ENCODE data around the gene ADCY7.

ADCY7 gene

GRCh38 chr16:50300942-50301625 lies 34.7 kb downstream of the ADCY7 start:
- DNase-seq, result no peak

- no peak for DNase-seq
These were observed 35.5 kb downstream of the ADCY7 start for GRCh38 chr16:50301626-50302471.

DNA sequence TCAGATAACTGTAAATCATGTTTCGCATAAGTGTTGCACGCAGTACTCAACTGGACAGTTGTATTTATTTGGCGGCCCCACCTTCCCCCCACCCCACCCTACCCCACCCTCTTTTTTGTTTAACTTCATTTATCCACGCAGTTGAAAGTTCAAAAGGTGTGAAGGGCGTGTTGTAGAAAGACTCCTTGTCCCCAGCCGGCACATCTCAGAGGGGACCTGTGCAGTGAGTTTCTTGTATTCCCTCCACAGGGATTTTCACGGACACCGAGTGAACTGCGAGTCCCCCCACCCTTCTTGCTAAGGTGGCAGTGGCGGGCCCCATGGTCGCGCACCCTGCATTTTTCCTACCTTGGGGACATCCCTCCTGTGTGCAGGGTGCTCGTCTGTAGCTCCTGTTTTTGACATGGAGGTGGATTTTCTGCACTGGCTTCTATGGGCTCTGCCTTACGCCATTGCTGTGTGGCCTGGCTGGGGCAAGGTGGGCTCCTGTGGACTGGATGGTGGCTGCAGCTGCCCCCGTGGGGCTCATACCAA lies 36.2 kb downstream of the ADCY7 start:
- DNase-seq, result no peak

DNA sequence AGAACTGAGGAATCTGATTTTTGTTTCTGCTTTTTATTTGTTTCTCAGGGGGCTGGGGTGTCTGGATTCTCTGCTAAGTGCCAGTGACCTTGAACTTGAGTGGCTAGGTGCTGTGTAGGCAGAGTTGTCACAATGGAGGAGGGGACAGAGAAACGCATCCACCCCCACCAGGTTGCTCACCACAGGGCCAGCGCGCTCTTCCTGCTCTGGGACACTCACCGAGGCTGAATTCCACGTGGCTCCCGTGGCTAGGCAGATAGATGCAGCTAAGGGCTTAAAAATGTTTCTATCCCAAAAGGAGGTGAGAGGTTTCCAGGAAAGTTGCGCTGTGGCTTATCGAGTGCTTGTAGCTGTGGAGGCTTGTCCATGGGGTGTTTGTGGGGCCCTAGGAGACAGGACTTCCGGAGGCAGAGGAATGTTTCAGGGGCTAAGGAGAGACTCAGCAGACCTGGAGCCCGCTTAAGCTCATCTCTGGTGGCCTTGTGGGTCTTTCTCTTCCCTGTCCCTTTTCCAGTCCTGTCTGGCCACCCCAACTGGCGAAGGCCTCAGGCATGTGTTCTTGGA lies 36.8 kb downstream of the ADCY7 start:
- no peak for DNase-seq

DNA sequence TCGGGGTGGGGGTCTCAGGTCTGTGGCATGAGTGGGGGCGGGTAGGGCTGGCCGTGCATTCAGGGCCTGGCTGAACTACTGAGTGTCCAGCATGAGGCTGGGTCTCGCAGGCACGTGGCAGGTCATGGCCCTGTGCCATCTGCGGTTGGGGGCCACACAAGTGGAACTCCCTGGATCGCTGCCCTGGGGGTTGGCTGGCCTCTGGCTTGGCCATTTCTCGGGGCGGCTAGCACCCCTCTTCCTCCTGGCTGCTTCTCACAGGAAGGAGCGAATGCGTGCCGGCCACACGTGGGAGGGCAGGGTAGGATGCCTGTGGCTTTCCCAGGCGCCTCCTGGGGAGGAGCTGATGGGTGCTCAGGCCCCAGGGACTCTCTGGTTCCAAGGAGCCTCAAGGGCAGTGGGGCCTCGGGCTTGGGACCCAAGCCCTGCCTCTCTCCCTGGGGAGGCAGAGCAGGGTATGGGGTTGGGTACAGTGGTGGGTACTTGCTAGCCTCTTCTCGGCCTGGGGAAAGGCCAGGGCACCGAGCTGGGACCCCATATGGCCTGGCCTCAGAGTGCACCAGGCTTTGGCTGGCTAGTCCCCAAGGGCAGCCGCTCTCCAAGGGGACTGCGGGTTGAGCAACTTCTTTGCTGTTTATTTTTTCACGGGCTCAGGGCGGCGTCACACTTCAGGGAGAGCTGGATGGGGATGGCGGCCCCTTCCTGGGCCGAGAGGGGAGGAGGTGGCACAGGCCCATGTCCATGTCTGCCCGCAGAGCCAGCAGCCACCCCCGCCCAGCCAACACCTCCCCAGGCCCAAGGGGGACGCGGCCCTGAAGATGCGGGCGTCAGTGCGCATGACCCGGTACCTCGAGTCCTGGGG lies 37.5 kb downstream of the ADCY7 start:
- DNase-seq, result no peak

DNA sequence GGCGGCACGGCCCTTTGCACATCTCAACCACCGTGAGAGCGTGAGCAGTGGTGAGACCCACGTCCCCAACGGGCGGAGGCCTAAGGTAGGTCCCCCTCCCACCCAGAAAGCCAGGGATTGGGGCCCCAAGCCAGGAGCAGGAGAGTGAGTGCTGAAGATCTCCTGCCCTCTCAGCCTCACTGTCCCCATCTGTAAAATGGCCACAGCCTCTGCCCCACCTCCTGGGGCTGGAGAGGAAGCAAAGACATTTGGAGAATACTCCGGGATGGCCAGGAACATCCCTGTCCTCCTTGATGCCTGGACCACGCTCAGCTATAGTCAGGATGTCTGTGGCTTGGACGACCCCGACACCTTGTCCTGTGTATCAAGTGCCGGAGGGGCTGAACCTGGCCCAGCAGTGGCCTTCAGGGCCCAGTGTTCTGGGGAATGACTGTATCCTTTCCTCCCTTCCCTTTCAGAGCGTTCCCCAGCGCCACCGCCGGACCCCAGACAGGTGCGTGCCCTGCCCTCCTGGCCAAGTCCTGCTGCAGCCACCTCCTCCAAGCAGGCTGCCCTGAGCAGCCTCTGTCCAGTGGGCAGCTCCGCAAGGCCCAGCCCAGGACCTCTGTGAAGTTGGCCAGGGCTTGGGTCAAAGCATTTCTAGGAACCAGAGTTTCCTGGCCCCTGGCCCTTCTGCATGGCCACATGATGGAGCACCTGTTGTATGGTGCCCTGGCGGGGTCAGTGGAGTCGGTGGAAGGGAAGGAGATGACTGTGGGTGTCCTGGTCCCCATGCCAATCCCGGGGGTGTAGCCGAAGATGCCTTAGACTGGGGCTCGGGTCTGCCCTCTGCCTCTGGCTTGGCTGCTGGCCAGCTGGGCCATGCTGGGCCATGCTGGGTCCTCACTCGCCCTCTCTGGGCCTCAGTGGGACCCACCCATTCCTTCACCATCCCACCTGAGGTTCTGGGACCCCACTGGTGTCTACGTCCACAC lies 38.4 kb downstream of the ADCY7 start:
- DNase-seq, result no peak

GRCh38 chr16:50305441-50306061 lies 39.2 kb downstream of the ADCY7 start:
- no peak for DNase-seq

GRCh38 chr16:50306287-50306686 lies 39.9 kb downstream of the ADCY7 start:
- no peak for DNase-seq

- no peak for DNase-seq
These were observed 42.0 kb downstream of the ADCY7 start for GRCh38 chr16:50308237-50308965.

DNA sequence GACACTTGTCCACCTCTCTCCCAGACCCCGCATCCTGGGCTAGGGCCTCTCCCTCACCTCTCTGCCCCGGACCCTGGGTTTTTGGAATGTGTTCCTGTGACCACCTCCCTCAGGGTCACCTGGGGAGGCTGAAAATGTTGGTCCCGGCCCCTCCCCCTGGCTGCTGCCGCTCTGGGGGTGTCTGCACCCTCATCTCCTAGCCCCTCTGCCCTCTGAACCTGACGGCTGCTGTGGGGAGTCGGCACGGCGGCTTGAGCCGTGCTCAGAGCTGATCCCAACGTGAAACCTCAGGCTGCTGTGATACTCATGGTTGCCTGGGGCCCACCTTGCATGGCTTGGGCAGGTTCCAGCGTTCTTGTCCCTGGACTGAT lies 42.8 kb downstream of the ADCY7 start:
- no peak for DNase-seq

DNA sequence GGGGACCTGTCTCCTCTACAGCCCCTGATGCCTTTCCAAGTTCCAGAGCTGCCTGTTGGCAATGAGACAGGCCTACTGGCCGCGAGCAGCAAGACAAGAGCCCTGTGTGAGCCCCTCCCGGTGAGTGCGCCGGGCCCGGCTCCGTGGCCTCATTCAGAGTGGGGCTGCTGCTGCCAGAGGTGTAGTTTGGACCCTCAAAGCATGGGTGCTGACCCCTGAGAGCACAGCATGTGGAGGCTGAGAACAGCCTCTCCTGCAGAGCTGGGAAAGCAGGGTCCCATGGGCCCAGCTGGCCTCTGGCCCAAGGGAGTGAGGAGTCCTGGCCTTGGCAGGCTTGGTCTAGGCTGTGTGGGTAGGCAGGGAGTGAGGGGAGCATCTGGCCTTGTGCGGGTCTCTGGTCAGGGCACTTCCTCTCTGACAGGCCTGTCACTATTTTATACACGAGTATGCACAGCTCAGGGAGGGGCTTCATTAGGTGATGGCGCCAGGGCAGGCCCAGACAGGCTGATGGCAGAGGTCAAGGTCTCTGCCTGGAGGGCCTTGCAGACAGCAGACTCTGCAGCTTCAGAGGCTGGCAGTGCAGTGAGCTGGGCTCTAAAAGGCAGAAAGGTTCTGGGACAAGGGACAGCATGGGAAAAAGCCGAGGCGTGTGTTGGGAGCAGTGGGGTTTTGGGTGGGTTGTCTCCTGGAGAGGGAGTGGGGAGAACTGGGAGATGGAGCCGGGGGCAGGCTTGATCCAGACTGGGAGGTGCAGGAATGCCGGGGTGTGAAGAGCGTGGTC lies 43.4 kb downstream of the ADCY7 start:
- no peak for DNase-seq

- DNase-seq, result no peak
These were observed 44.2 kb downstream of the ADCY7 start for GRCh38 chr16:50310308-50311133.

DNA sequence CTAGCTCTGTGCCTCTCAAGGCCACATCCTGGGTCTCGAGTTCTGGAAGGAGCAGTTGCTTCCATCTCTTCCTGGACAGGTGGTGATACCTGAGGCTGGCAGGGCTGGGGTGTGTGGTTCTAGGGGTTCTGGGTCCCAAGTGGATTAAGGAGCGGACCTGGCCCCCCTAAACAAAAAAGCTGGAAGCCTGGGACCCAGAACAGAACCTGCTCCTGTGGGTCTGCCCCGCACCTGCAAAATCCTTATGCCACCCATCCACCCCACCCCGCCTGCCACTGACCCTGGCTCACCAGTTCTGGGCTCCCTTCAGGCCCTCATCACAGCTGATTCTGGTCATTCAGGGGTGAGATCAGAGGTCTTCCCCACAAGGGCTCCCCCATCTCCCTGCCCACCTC lies 44.8 kb downstream of the ADCY7 start:
- no peak for DNase-seq

DNA sequence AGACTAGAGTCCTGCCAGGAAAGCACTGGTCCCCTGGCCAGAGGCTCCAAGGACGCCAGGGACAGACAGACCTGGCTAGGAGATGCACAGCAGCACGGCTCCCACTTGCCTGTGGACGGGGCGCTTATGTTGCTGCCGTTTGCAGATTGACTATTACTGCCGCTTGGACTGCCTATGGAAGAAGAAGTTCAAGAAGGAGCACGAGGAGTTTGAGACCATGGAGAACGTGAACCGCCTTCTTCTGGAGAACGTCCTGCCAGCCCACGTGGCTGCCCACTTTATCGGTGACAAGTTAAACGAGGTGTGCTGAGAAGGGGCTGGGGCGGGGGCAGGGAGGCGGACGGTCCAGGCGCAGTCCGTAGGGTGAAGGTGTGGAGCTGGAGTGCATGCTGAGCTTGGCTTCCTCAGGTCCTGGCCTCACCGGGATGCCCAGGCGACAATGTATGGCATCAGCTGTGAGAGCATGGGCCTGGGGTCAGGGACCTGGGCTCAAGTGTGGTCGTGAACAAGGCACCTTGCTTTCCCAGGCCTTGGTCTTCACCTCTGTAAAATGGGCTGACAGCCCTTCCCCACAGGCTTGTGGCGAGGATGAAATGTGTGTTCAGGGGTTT lies 45.6 kb downstream of the ADCY7 start:
- DNase-seq, result no peak

GRCh38 chr16:50313596-50314478 lies 47.5 kb downstream of the ADCY7 start:
- DNase-seq, result no peak

DNA sequence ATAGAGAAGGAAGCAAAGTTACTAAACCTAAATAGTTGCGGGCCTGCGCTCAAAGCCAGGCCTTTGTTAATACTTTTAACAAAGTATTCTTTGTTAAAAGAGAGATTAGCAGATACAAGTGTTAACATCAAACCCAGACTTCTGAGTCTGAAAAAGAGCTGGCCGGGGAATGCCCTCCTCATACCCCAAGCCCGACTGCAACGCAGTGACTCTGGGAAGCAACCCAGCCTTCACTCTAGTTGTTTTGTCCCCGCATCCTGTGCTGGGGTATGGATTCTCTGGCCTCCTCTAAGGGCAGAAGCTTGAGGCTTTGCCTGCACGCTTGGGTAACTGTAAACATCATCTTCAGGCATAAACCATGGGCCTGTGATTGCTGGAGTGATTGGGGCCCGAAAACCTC lies 48.3 kb downstream of the ADCY7 start:
- no peak for DNase-seq

DNA sequence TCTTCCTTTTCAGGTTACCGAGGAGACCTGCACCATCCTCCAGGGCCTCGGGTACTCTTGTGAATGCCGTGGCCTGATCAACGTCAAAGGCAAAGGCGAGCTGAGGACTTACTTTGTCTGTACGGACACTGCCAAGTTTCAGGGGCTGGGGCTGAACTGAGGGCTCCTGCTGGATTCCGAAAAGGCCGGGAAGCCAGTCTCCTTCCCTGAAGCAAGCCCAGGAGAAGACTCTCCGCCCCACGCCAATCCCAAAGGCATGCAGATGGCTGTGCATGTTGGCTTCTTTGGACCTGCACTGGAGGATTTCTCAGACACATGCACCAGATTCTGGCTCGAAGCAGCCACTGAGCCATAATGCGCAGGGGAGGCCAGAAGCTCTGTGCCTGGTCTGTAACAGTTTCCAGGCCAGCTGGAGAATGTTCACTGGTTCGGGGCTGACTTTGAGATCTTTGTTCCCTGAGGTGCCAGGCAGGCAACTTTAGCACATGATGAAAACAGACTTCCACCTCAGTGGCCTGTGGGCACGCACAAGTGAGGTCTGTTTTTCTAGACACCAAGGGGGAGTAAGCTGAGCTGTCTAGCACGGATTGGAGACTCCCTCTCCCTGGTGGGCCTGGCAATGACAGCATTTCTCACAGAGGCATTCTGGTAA lies 49.1 kb downstream of the ADCY7 start:
- DNase-seq, result no peak

All from stimulated activated CD4-positive, alpha-beta T cell treated with anti-CD3 and anti-CD28 coated beads, Interleukin-2, amount 100 ng/mL, for 48 hours (primary cell).